Measurements from ENCODE around the gene MIGA1.

MIGA1 gene

DNA sequence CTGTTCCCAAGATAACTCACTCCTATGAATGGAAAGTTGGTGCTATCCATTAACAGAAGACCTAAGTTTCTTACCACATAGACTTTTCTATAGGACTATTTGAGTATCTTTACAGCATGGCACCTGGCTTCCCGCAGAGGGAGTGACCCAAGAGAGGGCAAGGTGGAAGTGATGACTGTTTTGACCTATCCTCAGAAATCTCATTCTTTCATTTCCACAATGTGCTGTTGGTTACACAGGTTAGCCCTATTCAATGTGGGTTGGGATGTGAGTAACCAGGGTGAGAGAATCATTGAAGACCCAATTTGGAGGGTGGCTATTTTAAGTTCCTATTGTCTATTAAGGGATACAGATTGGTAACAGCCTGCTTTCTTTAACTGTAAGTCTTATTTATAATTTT lies 70.6 kb downstream of the MIGA1 start:
- Mint-ChIP-seq H3K9me3 (ENCODE audit: low read depth) (no peaks in the 10 kb centered on the region), H3K27ac (no peak overlapping the region), H3K4me3 (no peak overlapping the region)

DNA sequence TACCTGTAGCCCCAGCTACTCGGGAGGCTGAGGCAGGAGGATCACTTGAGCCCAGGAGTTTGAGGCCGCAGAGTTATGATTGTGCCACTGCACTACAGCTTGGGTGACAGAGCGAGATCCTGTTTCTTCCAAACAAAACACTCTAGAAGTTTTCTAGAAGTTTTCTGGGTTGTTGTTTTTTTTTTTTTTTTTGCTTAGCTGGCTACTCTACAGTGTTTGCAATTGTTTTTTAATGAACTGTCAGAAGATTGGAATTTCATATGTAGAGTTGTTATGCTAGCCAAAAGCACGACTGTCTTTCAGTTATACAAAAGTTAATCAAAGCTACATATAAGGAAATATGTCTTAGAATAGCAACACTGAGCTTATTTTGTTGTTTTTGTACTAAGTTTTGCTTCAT lies 78.1 kb downstream of the MIGA1 start:
- no peaks in the 10 kb centered on the region for H3K27me3 Mint-ChIP-seq
- no peak overlapping the region for H3K4me3 Mint-ChIP-seq
- peaks cover 13% of the 10 kb centered on the region for H3K9me3 Mint-ChIP-seq (ENCODE audit: low read depth)
- H3K36me3 Mint-ChIP-seq: peaks cover 44% of the 10 kb centered on the region
- no peak overlapping the region for H3K27ac Mint-ChIP-seq
- H3K4me1 Mint-ChIP-seq (ENCODE audit: low read depth): peaks cover 12% of the 10 kb centered on the region

More for the DNA sequence above, 70.6 kb downstream of the MIGA1 start:
- Mint-ChIP-seq H3K27me3 (no peaks in the 10 kb centered on the region), H3K4me1 (ENCODE audit: low read depth) (peaks cover 3% of the 10 kb centered on the region), H3K36me3 (peaks cover 25% of the 10 kb centered on the region)

DNA sequence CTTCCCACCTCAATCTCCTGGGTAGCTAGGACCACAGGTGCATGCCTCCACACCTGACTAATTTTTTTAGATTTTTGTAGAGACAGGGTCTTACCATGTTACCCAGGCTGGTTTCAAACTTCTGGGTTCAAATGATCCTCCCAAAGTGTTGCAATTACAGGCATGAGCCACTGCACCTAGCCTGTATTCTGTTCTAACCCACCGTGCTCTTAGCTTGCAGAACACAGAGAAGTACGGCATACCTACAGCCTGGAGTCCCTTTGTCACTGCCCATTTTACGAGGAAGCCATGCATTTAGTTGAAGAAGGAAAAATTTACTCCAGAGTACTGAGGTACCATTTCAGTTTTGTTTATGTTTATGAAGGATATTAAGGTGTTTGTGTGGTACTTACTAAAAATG lies 79.3 kb downstream of the MIGA1 start:
- peaks cover 13% of the 10 kb centered on the region for H3K9me3 Mint-ChIP-seq (ENCODE audit: low read depth)
- no peak overlapping the region for H3K27ac Mint-ChIP-seq
- no peaks in the 10 kb centered on the region for H3K27me3 Mint-ChIP-seq
- no peak overlapping the region for H3K4me3 Mint-ChIP-seq
- H3K36me3 Mint-ChIP-seq: peaks cover 44% of the 10 kb centered on the region
- H3K4me1 Mint-ChIP-seq (ENCODE audit: low read depth): peaks cover 12% of the 10 kb centered on the region

DNA sequence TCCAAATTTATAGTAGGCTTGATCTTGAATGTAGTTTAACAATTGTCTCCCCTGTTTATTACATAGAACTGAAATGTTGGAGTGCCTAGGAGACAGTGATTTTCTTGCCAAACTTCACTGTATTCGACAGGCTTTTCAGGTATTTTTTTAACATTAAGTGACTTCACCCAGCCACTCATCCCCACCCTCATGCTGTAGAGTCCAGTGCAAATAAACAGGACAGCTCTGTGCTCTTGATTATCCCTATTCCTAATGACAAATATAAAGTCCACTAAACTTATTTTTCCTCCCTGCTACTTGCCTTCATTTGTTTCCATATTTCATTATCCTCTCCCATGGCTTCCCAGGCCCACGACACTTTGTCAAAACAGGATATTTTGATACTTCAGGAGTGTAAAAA lies 79.8 kb downstream of the MIGA1 start:
- Mint-ChIP-seq H3K27me3 (no peaks in the 10 kb centered on the region), H3K27ac (no peak overlapping the region), H3K36me3 (peaks cover 39% of the 10 kb centered on the region), H3K4me3 (no peak overlapping the region), H3K9me3 (ENCODE audit: low read depth) (peaks cover 13% of the 10 kb centered on the region), H3K4me1 (ENCODE audit: low read depth) (peaks cover 12% of the 10 kb centered on the region)

DNA sequence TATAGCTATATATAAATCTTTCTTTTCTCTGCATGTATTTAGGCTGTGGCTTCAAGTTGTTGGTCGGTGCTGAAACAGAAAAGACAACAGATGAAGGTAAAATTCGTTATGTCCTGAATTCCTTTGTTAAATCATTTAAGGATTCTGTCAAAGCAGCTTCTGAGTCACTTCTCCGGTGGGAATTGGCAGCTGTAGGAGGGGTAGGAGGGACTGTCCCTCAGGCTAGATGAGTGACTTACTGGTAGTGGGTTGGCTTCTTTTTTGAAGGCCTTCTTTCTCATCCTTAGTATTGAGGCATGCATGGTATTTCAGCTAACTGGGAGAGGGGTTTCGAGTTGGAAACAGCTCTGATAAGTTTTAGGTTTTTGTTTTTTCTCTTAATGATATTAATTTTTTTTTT lies 86.8 kb downstream of the MIGA1 start:
- peaks cover 13% of the 10 kb centered on the region for H3K36me3 Mint-ChIP-seq
- H3K4me3 Mint-ChIP-seq: no peak overlapping the region
- no peaks in the 10 kb centered on the region for H3K4me1 Mint-ChIP-seq (ENCODE audit: low read depth)

DNA sequence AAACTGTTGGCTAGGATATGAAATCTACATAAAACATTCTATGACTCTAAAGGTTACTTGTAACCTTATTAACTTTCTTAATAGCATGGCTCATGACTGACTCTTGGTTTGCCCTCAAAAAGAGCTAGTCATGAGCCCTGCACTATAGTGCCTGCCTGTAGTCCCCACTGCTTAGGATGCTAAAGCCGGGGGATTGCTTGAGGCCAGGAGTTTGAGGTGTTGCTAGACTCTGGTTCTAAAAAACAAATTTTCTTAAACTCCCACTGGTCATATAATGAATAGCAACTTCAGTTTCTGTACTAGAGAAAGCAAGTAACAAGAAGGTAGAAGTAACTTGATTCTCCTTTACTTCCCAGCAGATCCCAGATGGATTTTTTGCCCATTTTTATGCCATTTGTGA lies 93.2 kb downstream of the MIGA1 start:
- H3K9me3 Mint-ChIP-seq (ENCODE audit: low read depth): no peaks in the 10 kb centered on the region
- no peaks in the 10 kb centered on the region for H3K4me1 Mint-ChIP-seq (ENCODE audit: low read depth)
- H3K36me3 Mint-ChIP-seq: peaks cover 15% of the 10 kb centered on the region
- H3K27me3 Mint-ChIP-seq: no peaks in the 10 kb centered on the region
- H3K4me3 Mint-ChIP-seq: no peak overlapping the region
- H3K27ac Mint-ChIP-seq: no peak overlapping the region

More for the DNA sequence above, 86.8 kb downstream of the MIGA1 start:
- no peaks in the 10 kb centered on the region for H3K27me3 Mint-ChIP-seq
- H3K27ac Mint-ChIP-seq: no peak overlapping the region
- no peaks in the 10 kb centered on the region for H3K9me3 Mint-ChIP-seq (ENCODE audit: low read depth)

DNA sequence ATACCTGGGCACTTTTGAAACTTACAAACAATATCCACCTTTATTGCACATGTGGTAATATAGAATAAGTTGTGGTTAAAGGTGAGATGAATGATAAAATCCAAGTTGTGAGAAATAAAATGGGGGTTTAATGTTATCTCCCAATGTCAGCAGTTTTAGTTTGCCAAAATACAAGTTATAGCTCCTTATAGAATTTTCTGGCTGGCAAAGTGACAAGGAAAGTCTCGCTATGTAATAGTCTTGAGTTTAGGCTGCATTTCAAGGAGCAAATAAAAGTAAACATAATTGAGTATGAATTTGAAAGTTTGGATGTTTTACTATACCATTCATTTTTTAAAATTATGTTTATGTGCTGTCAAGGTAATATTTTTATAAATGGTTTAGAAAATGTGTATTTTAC lies 94.0 kb downstream of the MIGA1 start:
- Mint-ChIP-seq H3K27me3 (no peaks in the 10 kb centered on the region), H3K4me3 (no peak overlapping the region), H3K4me1 (ENCODE audit: low read depth) (no peaks in the 10 kb centered on the region), H3K9me3 (ENCODE audit: low read depth) (no peaks in the 10 kb centered on the region), H3K36me3 (peaks cover 16% of the 10 kb centered on the region), H3K27ac (no peak overlapping the region)

DNA sequence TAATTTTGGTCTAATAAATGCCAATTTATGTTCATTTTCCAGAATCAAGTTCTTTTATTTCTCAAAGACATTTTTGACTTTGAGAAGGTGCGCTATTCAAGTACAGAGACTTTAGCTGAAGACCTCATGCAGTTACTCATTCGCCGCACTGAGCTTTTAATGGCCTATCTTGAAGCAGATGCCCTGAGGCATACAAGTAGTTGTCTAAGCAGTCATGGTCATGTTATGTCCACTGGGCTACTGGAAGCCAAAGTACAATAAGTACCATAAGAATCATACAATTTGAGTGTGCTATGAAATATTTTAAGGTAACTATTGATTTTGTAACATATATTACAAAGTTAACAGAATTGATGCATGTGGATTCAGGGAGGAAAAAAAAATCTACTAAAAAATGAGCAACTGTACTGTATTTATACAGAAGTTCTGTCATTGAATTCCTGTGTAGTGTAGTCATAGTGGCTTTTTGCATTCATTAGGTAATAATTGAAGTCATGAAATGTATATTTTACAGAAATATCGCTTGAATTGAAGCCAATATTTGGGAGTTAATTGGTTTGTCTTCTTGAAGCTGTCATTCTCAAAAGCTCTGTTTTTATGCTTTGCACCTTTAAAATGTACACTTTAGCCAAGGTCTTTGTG lies 95.5 kb downstream of the MIGA1 start:
- Mint-ChIP-seq H3K36me3 (peaks cover 14% of the 10 kb centered on the region), H3K4me1 (ENCODE audit: low read depth) (peaks cover 5% of the 10 kb centered on the region), H3K9me3 (ENCODE audit: low read depth) (no peaks in the 10 kb centered on the region), H3K27me3 (no peaks in the 10 kb centered on the region), H3K4me3 (no peak overlapping the region), H3K27ac (no peak overlapping the region)

DNA sequence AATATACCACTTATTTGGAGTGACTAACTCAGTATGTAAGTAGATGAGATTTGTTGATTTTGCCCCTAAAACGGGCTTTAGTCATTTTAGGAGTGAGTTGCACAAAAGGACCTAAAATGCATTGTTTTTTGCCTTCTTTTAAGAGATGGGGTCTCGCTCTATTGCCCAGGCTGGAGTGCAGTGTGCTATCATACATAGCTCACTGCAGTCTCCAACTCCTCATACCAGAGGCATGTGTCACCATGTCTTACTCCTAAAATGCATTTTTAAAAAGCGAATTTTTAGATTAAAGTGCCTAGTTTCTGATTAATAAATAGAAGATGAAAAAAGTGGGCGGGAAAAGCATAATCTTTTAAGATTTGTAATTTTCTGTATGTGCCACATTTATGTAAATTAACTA lies 97.4 kb downstream of the MIGA1 start:
- Mint-ChIP-seq H3K4me3 (no peak overlapping the region), H3K27ac (no peak overlapping the region), H3K9me3 (ENCODE audit: low read depth) (no peaks in the 10 kb centered on the region), H3K4me1 (ENCODE audit: low read depth) (peaks cover 17% of the 10 kb centered on the region), H3K36me3 (peaks cover 14% of the 10 kb centered on the region), H3K27me3 (no peaks in the 10 kb centered on the region)

DNA sequence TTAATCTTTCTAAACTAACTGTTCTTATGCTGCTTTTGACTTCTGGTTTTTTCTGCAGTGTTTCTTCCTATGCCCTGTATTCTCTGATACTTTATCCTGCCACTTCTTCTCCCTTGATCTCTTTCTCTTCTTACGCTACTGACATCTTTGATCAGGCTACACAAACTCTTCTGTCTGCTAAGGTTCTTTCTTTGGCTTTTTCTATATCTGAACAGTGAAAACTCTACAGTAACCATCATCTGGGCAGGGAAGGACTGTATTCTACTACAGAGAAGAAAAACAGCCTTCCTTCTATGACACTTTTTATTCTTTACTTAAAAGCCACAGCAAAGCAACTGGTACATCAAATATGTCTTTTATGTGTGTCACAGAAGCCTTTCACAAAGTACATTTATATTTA lies 101.6 kb downstream of the MIGA1 start:
- Mint-ChIP-seq H3K9me3 (ENCODE audit: low read depth) (no peaks in the 10 kb centered on the region), H3K27me3 (peaks cover 2% of the 10 kb centered on the region), H3K36me3 (peaks cover 13% of the 10 kb centered on the region), H3K4me3 (no peak overlapping the region), H3K27ac (peak overlapping the region; percentile 12), H3K4me1 (ENCODE audit: low read depth) (peaks cover 19% of the 10 kb centered on the region)

DNA sequence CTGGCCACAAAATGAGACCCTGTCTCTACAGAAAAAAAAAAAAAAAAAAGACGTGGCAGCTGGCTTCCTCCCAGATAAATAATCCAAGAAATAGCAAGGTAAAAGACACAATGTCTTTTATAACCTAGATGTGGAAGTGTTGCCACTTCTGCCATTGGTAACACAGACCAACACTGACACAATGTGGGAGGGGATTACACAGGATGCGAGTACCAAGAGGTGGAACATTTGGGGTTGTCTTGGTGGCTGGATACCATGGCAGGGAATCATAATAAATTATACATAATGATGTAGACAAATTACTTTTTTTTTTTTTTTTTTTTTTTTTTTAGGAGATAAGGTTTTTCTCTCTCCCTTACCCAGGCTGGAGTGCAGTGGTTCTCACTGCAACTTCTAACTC lies 103.0 kb downstream of the MIGA1 start:
- Mint-ChIP-seq H3K27ac (no peak overlapping the region), H3K4me3 (no peak overlapping the region), H3K4me1 (ENCODE audit: low read depth) (peaks cover 19% of the 10 kb centered on the region), H3K36me3 (peaks cover 13% of the 10 kb centered on the region), H3K9me3 (ENCODE audit: low read depth) (no peaks in the 10 kb centered on the region), H3K27me3 (peaks cover 2% of the 10 kb centered on the region)

DNA sequence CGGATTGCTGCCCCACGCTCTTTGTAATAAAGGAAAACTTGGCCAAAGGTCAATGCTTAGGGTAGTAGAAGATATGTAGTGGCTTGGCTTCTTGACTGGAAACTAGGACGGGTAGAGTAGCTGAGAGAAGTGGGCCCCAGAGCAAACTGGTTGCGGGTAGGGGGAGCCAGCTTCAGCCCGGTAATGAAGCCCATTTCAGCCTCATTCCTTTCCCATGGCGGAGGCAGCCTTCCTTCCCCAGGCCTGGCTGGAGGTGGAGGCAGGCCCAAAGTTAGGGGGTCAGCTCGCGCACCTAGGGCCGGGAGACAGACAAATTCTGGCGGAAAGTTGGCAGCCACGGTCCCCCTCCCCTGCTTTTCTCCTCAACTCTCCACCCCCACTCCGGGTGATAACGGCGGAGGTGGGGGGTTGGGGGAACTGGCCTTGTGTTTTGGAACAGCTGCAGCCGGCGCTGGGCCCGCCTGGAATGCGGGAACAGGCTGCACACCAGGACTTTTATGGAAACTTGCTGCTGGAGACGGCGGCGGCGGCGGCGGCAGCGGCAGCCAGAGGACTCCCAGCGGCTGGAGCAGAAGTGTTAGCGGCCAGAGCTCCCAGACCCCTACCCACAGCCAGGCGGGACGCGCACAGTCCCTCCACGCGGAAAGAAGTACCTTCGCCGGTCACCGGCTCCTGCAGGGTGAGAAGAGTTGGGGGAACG lies 108.8 kb downstream of the MIGA1 start, which contains the start of gene NEXN:
Gene NEXN (plus strand): TSS at position 544 of the 700 bp plus-strand sequence. CDS start 27,483 bp downstream, outside the sequence.
- Mint-ChIP-seq H3K4me1 (ENCODE audit: low read depth) (peaks cover 7% of the 10 kb centered on the region), H3K36me3 (peaks cover 17% of the 10 kb centered on the region), H3K27me3 (peaks cover 10% of the 10 kb centered on the region), H3K4me3 (peak within 1 kb of the TSS; percentile 83), H3K27ac (no peak within 1 kb of the TSS), H3K9me3 (ENCODE audit: low read depth) (no peaks in the 10 kb centered on the region)

DNA sequence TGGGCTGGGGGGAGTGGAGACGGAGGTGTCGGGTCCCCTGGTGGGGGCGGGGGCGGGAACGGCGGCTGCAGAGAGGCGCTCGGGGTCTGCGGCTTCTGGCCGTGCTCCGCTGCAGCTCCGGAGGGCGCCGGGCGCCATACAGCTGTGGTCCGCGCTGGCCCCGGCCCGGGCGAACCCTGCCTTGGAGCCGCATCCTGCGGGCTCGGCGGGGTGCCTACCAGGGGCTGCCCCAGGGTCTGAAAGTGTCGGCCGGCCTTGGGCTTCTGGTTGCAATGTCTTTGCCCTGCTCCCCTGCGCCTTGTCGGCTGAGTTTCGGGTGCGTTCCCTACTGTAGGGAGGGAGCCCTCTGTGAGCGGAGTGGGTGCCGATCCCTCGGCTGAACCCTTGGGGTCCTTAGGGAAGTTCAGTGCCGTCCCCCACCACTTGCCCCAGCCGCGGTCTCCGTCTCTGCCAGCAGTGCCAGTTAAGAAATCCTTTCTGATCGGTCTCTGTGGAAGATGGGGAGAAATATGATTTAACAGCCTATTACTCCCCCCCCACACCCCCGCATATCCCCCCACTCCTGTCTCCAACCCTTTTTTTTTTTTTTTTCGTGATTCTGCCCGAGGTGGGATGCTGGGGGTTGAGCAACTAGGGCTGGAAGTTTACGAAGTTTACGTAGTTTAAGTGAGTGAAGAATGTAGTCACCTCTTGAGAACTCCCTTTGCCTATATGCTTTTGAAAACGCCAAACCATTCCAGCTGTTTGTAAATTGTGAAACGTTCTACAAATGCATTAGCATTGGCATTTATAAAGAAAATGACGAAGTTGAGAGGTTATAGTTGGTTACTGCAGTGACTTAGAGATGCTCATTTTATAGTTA lies 109.6 kb downstream of the MIGA1 start:
- Mint-ChIP-seq H3K36me3 (peaks cover 15% of the 10 kb centered on the region), H3K9me3 (ENCODE audit: low read depth) (no peaks in the 10 kb centered on the region), H3K27ac (no peak overlapping the region)

DNA sequence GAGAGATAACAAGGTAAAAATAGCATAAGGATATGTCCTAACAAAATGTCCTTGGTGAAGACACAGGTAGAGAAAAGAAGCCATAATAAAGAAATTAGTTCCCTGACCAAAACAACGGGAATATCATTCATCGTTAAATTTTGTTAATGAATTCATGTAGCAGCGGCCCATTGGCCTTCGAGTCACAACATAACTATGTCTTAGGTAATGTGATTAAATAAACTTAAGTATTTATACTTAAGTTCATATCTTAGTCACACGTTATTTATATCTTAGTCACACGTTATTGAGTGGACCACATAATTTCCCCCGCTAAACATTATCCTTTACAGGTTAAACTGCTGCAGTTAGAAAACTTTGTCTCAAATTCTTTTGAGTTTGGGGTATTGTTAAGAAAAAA lies 110.2 kb downstream of the MIGA1 start:
- H3K27me3 Mint-ChIP-seq: peaks cover 10% of the 10 kb centered on the region
- peak overlapping the region; percentile 83 for H3K4me3 Mint-ChIP-seq

More for the DNA sequence above, 109.6 kb downstream of the MIGA1 start:
- Mint-ChIP-seq H3K4me3 (peak overlapping the region; percentile 83), H3K27me3 (peaks cover 10% of the 10 kb centered on the region), H3K4me1 (ENCODE audit: low read depth) (peaks cover 7% of the 10 kb centered on the region)

DNA sequence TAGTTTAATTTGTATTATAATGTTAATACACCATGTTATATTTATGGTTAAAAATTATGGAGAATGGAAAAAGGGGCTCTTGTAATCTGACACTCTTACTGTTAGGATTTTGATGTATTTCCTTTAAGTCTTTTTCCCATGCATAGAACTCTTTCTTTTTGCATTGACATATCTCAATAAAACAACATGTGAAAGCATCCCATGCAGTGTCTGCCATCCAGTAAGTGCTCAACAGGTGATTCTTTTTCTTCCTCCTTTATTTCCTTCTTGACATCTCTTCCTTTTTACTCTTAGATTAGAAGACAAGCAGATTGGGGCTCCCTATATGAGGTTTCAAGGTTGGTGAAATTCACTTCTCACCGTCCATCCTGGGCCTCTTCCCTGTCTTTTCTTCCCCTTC lies 111.8 kb downstream of the MIGA1 start:
- Mint-ChIP-seq H3K4me1 (ENCODE audit: low read depth) (peaks cover 7% of the 10 kb centered on the region), H3K27me3 (peaks cover 7% of the 10 kb centered on the region), H3K4me3 (no peak overlapping the region), H3K36me3 (peaks cover 8% of the 10 kb centered on the region), H3K9me3 (ENCODE audit: low read depth) (no peaks in the 10 kb centered on the region), H3K27ac (no peak overlapping the region)

More for the DNA sequence above, 110.2 kb downstream of the MIGA1 start:
- Mint-ChIP-seq H3K4me1 (ENCODE audit: low read depth) (peaks cover 7% of the 10 kb centered on the region), H3K27ac (no peak overlapping the region), H3K9me3 (ENCODE audit: low read depth) (no peaks in the 10 kb centered on the region), H3K36me3 (peaks cover 12% of the 10 kb centered on the region)

All from activated naive CD8-positive, alpha-beta T cell (primary cell).